GM03348 (cell line): ENCODE measurements around the gene PLA2G12B.
"Not testable (repeated sequence)": the region's sequence is repeated elsewhere in the genome, so short reads cannot be mapped to it uniquely, and the experiment has no call there.

Experiments used
- DNase-seq: peaks from one replicate; pipeline ENCODE4 v3.0.0; 2012; ENCODE audit warnings: low spot score

PLA2G12B gene, protein sequence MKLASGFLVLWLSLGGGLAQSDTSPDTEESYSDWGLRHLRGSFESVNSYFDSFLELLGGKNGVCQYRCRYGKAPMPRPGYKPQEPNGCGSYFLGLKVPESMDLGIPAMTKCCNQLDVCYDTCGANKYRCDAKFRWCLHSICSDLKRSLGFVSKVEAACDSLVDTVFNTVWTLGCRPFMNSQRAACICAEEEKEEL

DNA sequence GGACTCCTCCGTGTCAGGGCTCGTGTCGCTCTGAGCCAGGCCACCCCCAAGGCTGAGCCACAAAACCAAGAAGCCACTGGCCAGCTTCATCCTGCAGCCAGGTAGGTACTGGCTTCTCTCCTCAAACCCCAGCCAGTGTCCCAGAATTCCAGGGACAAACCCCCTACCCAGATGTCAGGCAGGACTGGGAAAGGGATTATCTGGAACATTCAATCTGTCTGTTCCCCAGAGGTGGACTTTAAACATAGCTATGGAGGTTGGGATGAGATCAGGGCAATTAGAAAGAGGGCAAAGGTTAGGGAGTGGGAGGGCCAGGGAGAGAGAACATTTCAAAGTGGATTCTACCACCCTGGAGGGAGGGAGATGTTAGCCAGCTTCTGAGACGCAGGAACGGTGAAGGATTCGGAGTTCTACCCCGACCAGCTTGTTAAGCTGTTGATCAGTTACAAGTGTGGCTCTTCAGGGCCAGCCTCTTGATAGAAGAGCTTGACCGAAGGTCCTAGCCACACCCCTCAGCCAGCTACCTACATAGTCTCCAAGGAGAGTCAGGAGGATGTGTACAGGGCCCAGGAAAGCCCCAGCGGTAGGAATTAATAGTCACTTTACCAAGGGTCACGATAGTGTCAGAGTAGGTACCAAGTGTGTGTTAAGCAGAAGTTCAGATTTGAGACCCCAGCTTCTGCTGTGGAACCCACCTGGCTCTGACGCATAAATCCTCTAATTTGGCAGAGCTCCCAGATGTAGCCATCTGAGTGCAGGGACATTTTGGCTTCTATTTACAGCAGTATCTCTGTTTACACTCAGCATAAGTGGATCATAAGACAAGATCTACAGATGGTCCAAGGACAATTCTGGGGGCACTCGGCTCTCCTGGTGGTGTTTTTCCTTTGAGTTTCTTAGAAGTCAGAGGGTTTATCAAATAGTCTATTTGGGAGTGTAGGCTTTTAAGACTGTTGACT is at the start of gene PLA2G12B:
Gene PLA2G12B, minus strand, starts transcription at position 211 of the 959 bp plus-strand sequence. Its CDS starts 121 bp downstream, at position 90.
- DNase-seq: no peak

GRCh38 chr10:73003822-73004221 is 49.2 kb upstream of the PLA2G12B start:
- no peak for DNase-seq

DNA sequence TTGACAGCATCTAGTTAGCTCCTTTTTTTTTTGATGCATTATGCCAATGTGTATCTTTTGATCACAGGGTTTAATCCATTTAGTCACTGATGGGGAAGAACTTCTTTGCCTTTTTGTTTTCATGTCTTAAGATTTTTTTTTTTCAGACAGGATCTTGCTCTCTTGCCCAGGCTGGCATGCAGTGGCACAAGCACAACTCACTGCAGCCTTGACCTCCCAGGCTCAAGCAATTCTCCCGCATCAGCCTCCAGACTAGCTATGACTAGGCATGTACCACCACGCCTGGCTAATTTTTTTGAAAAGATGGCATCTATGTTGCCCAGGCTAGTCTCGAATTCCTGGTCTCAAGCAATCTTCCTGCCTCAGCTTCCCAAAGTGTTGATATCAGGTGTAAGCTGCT is 46.4 kb upstream of the PLA2G12B start:
- no peak for DNase-seq

DNA sequence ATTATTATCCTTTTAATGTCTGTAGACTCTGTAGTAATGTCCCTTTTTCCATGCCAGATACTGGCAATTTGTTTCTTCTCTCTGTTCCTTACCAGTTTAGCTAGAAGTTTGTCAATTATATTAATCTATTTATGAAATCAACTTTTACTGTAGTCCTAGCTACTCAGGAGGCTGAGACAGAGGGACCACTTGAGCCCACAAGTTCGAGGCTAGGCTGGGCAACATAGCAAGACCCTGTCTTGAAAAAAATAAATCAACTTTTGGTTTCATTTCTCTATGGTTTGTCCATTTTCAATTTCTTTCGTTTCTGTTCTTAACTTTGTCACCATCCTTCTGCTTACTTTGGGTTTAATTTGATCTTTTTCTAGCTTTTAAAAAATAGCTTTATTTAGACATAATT is 42.5 kb upstream of the PLA2G12B start:
- DNase-seq: no peak

GRCh38 chr10:72995459-72995858 is 40.9 kb upstream of the PLA2G12B start:
- not testable (repeated sequence) for DNase-seq

DNA sequence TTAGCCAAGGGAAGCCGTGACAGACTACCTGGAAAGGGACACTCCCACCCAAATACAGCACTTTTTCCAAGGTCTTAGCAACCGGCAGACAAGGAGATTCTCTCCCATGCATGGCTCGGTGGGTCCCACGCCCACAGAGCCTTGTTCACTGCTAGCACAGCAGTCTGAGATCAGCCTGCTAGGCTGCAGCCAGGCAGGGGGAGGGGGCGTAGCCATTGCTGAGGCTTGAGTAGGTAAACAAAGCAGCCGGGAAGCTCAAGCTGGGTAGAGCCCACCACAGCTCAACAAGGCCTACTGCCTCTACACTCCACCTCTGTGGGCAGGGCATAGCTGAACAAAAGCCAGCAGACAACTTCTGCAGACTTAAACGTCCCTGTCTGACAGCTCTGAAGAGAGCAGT is 35.2 kb upstream of the PLA2G12B start:
- not testable (repeated sequence) for DNase-seq

- DNase-seq: not testable (repeated sequence)
Observed at GRCh38 chr10:72984618-72985017, 30.0 kb upstream of the PLA2G12B start.

DNA sequence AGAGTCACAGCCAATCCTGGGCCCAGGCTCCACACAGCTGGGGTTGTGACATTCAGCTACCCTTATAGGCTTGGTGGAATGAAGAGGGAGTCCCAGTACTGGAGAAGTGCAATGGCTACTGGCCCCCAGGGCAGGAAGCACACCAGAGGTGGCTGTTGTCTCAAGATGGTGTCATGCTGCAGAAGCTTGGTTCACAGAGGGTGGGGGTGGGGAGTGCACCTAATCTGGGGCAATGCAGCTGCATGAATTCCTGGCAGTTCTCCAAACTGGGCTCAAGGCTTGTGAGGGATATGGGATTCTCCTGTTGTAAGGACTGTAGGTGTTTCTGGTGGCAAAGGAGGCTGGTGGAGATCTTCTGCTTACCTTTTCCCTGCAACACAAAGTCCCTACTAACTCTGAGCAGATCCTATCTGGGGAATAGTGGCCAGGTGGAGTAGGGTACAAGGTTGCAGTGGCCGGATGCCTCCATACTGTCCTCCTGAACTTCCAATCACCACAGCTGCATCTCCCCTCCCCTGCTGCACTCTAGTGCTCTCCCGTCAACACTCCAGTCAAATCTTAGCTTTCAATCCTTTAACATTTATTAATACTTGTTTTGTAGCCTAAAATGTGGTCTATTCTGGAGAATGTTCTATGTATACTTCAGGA is 27.4 kb upstream of the PLA2G12B start:
- no peak for DNase-seq

- no peak for DNase-seq
Observed at GRCh38 chr10:72981028-72981881, 26.6 kb upstream of the PLA2G12B start.

GRCh38 chr10:72980348-72980747 is 25.7 kb upstream of the PLA2G12B start:
- no peak for DNase-seq

GRCh38 chr10:72979709-72980108 is 25.1 kb upstream of the PLA2G12B start:
- no peak for DNase-seq

GRCh38 chr10:72976886-72977285 is 22.3 kb upstream of the PLA2G12B start:
- no peak for DNase-seq

GRCh38 chr10:72956001-72956400 is 1.4 kb upstream of the PLA2G12B start:
- no peak for DNase-seq

- no peak for DNase-seq
Observed at GRCh38 chr10:72954230-72954595, 393 bp downstream of the PLA2G12B start.

DNA sequence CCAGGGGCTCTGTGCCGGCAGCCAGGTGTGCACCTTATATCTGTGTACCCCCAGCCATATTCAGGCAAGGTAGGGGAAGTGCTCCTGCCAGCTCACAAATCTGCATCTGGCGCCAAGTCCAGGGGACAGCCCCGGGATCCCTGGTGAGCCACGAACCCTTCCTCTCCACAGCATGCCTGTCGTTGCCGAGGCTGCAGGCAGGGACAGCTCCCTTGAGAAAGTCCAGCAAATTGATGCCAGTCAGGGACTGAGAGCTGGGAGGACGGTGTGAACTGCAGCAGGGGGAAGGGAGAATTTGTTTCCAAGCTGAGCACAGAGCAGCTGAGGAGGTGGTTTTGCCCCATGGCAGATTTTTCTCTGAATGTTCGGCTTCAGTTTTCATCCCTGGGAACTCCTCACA is 919 bp downstream of the PLA2G12B start:
- DNase-seq: no peak

GRCh38 chr10:72952642-72953158 is 1.9 kb downstream of the PLA2G12B start:
- no peak for DNase-seq

- DNase-seq: no peak
Observed at GRCh38 chr10:72952189-72952588, 2.4 kb downstream of the PLA2G12B start.

GRCh38 chr10:72951760-72952159 is 2.8 kb downstream of the PLA2G12B start:
- no peak for DNase-seq

GRCh38 chr10:72948762-72949161 is 5.8 kb downstream of the PLA2G12B start:
- no peak for DNase-seq

GRCh38 chr10:72946963-72947362 is 7.6 kb downstream of the PLA2G12B start:
- no peak for DNase-seq

DNA sequence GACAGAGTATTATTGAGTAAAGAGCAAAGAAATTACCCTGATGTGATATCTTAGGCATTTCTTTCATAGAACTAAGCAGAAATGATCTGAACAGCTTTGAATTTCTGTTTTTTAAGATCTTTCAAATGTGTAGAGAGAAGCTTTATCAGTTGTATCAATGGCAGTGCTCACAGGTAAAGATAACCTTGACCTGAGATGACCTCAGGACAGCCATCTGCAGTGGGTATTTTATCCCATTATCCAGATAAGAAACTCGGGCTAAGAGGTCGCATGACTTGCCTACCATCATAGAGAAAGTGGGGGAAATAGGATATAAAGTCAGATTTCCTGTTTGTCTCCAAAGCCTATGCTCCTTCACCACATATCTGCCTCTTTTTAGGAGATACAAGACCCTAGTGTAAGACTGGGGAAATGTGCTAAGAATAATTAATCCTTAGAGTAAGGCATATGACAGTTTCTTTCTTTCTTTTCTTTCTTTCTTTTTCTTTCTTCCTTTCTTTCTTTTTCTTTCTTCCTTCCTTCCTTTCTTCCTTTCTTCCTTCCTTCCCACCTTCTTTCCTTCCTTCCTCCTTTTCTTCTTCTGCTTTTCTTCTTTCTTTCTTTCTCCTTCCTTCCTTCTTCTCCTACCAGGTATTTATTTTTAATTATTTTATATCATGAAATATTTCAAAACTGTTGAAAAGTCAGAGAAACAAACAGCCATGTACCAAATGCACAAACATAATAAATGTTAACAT is 10.9 kb downstream of the PLA2G12B start:
- DNase-seq: no peak
